Measurements from ENCODE around the gene GNB1L. TPM values are rescaled to one million over a fixed set of nuclear protein-coding genes. Genes with fewer than 3 reads are reported as not detected.

GNB1L gene
- total and polyA plus RNA-seq, 10 of the 15 experiments (the other 5 are each of a cell fraction or from before 2014, with no cell fraction given) = 0.21 to 19.4 (median 6.8) TPM

- no peak for ATAC-seq
- Histone ChIP-seq H3K4me3 (no peak overlapping the region), H2AFZ (ENCODE audit: control insufficient read depth, low read depth, low read length) (no peak overlapping the region), H3K36me3 (ENCODE audit: control insufficient read depth in 2 of 2, insufficient read depth in 2 of 2, low read length in 1 of 2) (no peaks in the 10 kb centered on the region), H3K27me3 (replicated peaks in 1 of 2; ENCODE audit: control insufficient read depth in 2 of 2, insufficient read depth in 2 of 2, low read length in 1 of 2) (no peaks in the 10 kb centered on the region), H3K4me2 (ENCODE audit: control insufficient read depth, insufficient read depth) (no peak overlapping the region), H3K79me2 (ENCODE audit: control insufficient read depth, insufficient read depth, low read length) (no peaks in the 10 kb centered on the region), H3K4me1 (ENCODE audit: control insufficient read depth, insufficient read depth, low read length) (no peaks in the 10 kb centered on the region), H3K27ac (ENCODE audit: control insufficient read depth, insufficient read depth) (no peak overlapping the region), H4K20me1 (ENCODE audit: control insufficient read depth, insufficient read depth) (no peaks in the 10 kb centered on the region), H3K9me3 (replicated peaks; ENCODE audit: control insufficient read depth, insufficient read depth, low read length) (no peaks in the 10 kb centered on the region), H3K9ac (ENCODE audit: control insufficient read depth, insufficient read depth, low read length) (no peak overlapping the region)
- intact Hi-C loops (cut with micrococcal nuclease; ENCODE audit: unreplicated experiment) = no loop called here
- 72% methylated on average over 38 of the region's 38 CpGs for WGBS (ENCODE audit: insufficient coverage, insufficient replicate concordance, low lambda C conversion rate, missing lambda C conversion rate)
- POLR2A ChIA-PET = no interaction called here
- no peak for FAIRE-seq
- DNase-seq (ENCODE audit: low read depth, low spot score) = no peak
- no peak for TF ChIP-seq SIX5 (IDR thresholded peaks at IDR 0.05; ENCODE audit: low read depth, low read length, severe bottlenecking)
- TF ChIP-seq CREM (IDR thresholded peaks at IDR 0.05; ENCODE audit: low read depth) = no peak
- TF ChIP-seq MYC (IDR thresholded peaks at IDR 0.05; ENCODE audit: insufficient read depth, insufficient read length, insufficient replicate concordance, low read length, severe bottlenecking) = no peak
- no peak for TF ChIP-seq KDM1A (IDR thresholded peaks at IDR 0.05; ENCODE audit: borderline replicate concordance)
- no peak for TF ChIP-seq TCF12 (IDR thresholded peaks at IDR 0.05; ENCODE audit: low read depth, low read length)
- TF ChIP-seq ASH2L (IDR thresholded peaks at IDR 0.05; ENCODE audit: borderline replicate concordance, low read depth) = no peak
- TF ChIP-seq NFYA (IDR thresholded peaks at IDR 0.05; ENCODE audit: borderline replicate concordance, low read depth, low read length) = no peak
- no peak for TF ChIP-seq ZBTB40 (IDR thresholded peaks at IDR 0.05; ENCODE audit: borderline replicate concordance)
- TF ChIP-seq SMAD1 (IDR thresholded peaks at IDR 0.05; ENCODE audit: low read depth, partially characterized antibody) = no peak
- TF ChIP-seq RCOR1 (conservative IDR thresholded peaks at IDR 0.05; ENCODE audit: low read depth, low read length) = no peak
- no peak for TF ChIP-seq CEBPZ (IDR thresholded peaks at IDR 0.05; ENCODE audit: low read depth, low read length)
- CTCF ChIA-PET = no interaction called here
- BruUV-seq (replicated peaks) = no TSS peak
- SMC1A ChIA-PET (ENCODE audit: uncharacterized antibody, unreplicated experiment) = no interaction called here
- RAD21 ChIA-PET (ENCODE audit: unreplicated experiment) = no interaction called here
- in situ Hi-C loops (cut with MboI) = no loop called here
These were observed 48.2 kb downstream of the GNB1L start for GRCh38 chr22:19806213-19807160.

Measured in GM12878 (cell line).